Measurements from ENCODE around the gene SUCLG2. TPM values are rescaled to one million over a fixed set of nuclear protein-coding genes. Genes with fewer than 3 reads are reported as not detected.

The SUCLG2 gene
- total RNA-seq, 3 donors from 2014 or later (not counting 1 experiment from before 2014, with no cell fraction given) = 43.6 to 55.8 (median 49.9) TPM

GRCh38 chr3:67500709-67501108, 153.7 kb downstream of the SUCLG2 start:
- H3K4me1 ChIP-seq (ENCODE audit: control insufficient read depth, insufficient read depth, low read length) = no peaks in the 10 kb centered on the region
- no peaks in the 10 kb centered on the region for H3K9me3 Mint-ChIP-seq
- H3K36me3 ChIP-seq (ENCODE audit: control insufficient read depth, insufficient read depth, low read length) = peaks cover 16% of the 10 kb centered on the region
- no peaks in the 10 kb centered on the region for H3K27me3 Mint-ChIP-seq (ENCODE audit: low read depth in 2 of 2)
- no peaks in the 10 kb centered on the region for H3K27me3 ChIP-seq (ENCODE audit: control insufficient read depth, insufficient read depth, low read length)
- no peak overlapping the region for H3K27ac ChIP-seq (ENCODE audit: low read length)
- no peak for DNase-seq
- 100% methylated on average over 1 of the region's 2 CpGs for WGBS (ENCODE audit: insufficient coverage)
- ATAC-seq = no peak
- intact Hi-C loops (cut with micrococcal nuclease) = no loop called here
- no peaks in the 10 kb centered on the region for H3K9me3 ChIP-seq (ENCODE audit: control insufficient read depth, insufficient read depth, low read length)
- H3K4me1 Mint-ChIP-seq = no peaks in the 10 kb centered on the region
- no peaks in the 10 kb centered on the region for H3K36me3 Mint-ChIP-seq
- no peak overlapping the region for H3K27ac Mint-ChIP-seq
- TF ChIP-seq CTCF (IDR thresholded peaks at IDR 0.05) = no peak
- H3K4me3 ChIP-seq (ENCODE audit: low read length) = no peak overlapping the region
- H3K4me3 Mint-ChIP-seq = no peak overlapping the region

GRCh38 chr3:67497746-67498145, 156.7 kb downstream of the SUCLG2 start:
- H3K4me3 Mint-ChIP-seq = no peak overlapping the region
- H3K4me1 Mint-ChIP-seq = no peaks in the 10 kb centered on the region
- intact Hi-C loops (cut with micrococcal nuclease) = no loop called here
- H3K36me3 Mint-ChIP-seq = peaks cover 7% of the 10 kb centered on the region
- DNase-seq = no peak
- no peak for ATAC-seq
- Histone ChIP-seq H3K4me3 (ENCODE audit: low read length) (no peak overlapping the region), H3K9me3 (ENCODE audit: control insufficient read depth, insufficient read depth, low read length) (no peaks in the 10 kb centered on the region), H3K36me3 (ENCODE audit: control insufficient read depth, insufficient read depth, low read length) (peaks cover 29% of the 10 kb centered on the region), H3K4me1 (ENCODE audit: control insufficient read depth, insufficient read depth, low read length) (no peaks in the 10 kb centered on the region), H3K27me3 (ENCODE audit: control insufficient read depth, insufficient read depth, low read length) (no peaks in the 10 kb centered on the region), H3K27ac (ENCODE audit: low read length) (no peak overlapping the region)
- no peaks in the 10 kb centered on the region for H3K9me3 Mint-ChIP-seq
- no peaks in the 10 kb centered on the region for H3K27me3 Mint-ChIP-seq (ENCODE audit: low read depth in 2 of 2)
- no peak overlapping the region for H3K27ac Mint-ChIP-seq
- no peak for TF ChIP-seq CTCF (IDR thresholded peaks at IDR 0.05)

- Histone ChIP-seq H3K4me1 (ENCODE audit: control insufficient read depth, insufficient read depth, low read length) (no peaks in the 10 kb centered on the region), H3K27ac (ENCODE audit: low read length) (no peak overlapping the region), H3K9me3 (ENCODE audit: control insufficient read depth, insufficient read depth, low read length) (no peaks in the 10 kb centered on the region), H3K4me3 (ENCODE audit: low read length) (no peak overlapping the region), H3K36me3 (ENCODE audit: control insufficient read depth, insufficient read depth, low read length) (peaks cover 27% of the 10 kb centered on the region), H3K27me3 (ENCODE audit: control insufficient read depth, insufficient read depth, low read length) (no peaks in the 10 kb centered on the region)
- 91% methylated on average over 1 of the region's 1 CpG for WGBS (ENCODE audit: insufficient coverage)
- no peak for ATAC-seq
- DNase-seq = no peak
- Mint-ChIP-seq H3K27me3 (ENCODE audit: low read depth in 2 of 2) (no peaks in the 10 kb centered on the region), H3K4me3 (no peak overlapping the region), H3K9me3 (no peaks in the 10 kb centered on the region), H3K36me3 (peaks cover 7% of the 10 kb centered on the region), H3K27ac (peak overlapping the region in 1 of 2 donors; percentile 22), H3K4me1 (no peaks in the 10 kb centered on the region)
- TF ChIP-seq CTCF (IDR thresholded peaks at IDR 0.05) = no peak
- intact Hi-C loops (cut with micrococcal nuclease) = no loop called here
These were observed 158.7 kb downstream of the SUCLG2 start for GRCh38 chr3:67495751-67496150.

GRCh38 chr3:67493808-67494207, 160.6 kb downstream of the SUCLG2 start:
- TF ChIP-seq CTCF (IDR thresholded peaks at IDR 0.05) = no peak
- DNase-seq (no peak), ATAC-seq (no peak)
- H3K36me3 Mint-ChIP-seq = peaks cover 7% of the 10 kb centered on the region
- Histone ChIP-seq H3K36me3 (ENCODE audit: control insufficient read depth, insufficient read depth, low read length) (peaks cover 30% of the 10 kb centered on the region), H3K9me3 (ENCODE audit: control insufficient read depth, insufficient read depth, low read length) (no peaks in the 10 kb centered on the region), H3K27me3 (ENCODE audit: control insufficient read depth, insufficient read depth, low read length) (no peaks in the 10 kb centered on the region), H3K4me1 (ENCODE audit: control insufficient read depth, insufficient read depth, low read length) (no peaks in the 10 kb centered on the region), H3K4me3 (ENCODE audit: low read length) (no peak overlapping the region), H3K27ac (ENCODE audit: low read length) (no peak overlapping the region)
- no peak overlapping the region for H3K4me3 Mint-ChIP-seq
- H3K27me3 Mint-ChIP-seq (ENCODE audit: low read depth in 2 of 2) = no peaks in the 10 kb centered on the region
- H3K4me1 Mint-ChIP-seq = no peaks in the 10 kb centered on the region
- no peak overlapping the region for H3K27ac Mint-ChIP-seq
- intact Hi-C loops (cut with micrococcal nuclease) = no loop called here
- 90% methylated on average over 3 of the region's 3 CpGs for WGBS (ENCODE audit: insufficient coverage)
- no peaks in the 10 kb centered on the region for H3K9me3 Mint-ChIP-seq

Measured in natural killer cell (primary cell).